DOHH2 (cell line): ENCODE results near the gene RNF181.

Source experiments
- EZH2phosphoT487 ChIP-seq: fragments of 200-600 bp; sonication (generic); IDR thresholded peaks from 2 replicates; pipeline ENCODE4 v1.6.1; 2017; ENCODE audit warnings: borderline replicate concordance, mild to moderate bottlenecking, antibody characterized with exemption, low read length, moderate library complexity, mixed read lengths
- TF ChIP-seq, protein P1 (sequence below): fragments of 200-600 bp; sonication (generic); IDR thresholded peaks from one replicate; pipeline ENCODE4 v1.5.1; 2014; ENCODE audit warnings: antibody characterized with exemption, mild to moderate bottlenecking, low read depth, low read length; ENCODE audit not compliant: poor library complexity, severe bottlenecking

DNA sequence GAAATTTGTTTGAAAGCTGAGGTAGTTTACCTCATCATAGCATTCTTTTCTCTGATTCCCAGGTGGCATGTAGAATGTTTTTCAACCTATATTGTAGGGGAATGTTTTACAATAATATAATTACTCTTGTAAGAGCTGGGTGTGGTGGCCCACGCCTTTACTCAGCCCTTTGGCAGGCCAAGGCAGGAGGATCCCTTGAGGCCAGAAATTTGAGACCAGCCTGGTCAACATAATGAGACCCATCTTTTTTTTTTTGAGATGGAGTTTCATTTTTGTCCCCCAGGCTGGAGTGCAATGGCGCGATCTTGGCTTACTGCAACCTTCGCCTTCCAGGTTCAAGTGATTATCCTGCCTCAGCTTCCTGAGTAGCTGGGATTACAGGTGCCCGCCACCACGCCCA, 24.1 kb downstream of the RNF181 start:
- no peak for TF ChIP-seq EZH2phosphoT487
- TF ChIP-seq, protein P1, sequence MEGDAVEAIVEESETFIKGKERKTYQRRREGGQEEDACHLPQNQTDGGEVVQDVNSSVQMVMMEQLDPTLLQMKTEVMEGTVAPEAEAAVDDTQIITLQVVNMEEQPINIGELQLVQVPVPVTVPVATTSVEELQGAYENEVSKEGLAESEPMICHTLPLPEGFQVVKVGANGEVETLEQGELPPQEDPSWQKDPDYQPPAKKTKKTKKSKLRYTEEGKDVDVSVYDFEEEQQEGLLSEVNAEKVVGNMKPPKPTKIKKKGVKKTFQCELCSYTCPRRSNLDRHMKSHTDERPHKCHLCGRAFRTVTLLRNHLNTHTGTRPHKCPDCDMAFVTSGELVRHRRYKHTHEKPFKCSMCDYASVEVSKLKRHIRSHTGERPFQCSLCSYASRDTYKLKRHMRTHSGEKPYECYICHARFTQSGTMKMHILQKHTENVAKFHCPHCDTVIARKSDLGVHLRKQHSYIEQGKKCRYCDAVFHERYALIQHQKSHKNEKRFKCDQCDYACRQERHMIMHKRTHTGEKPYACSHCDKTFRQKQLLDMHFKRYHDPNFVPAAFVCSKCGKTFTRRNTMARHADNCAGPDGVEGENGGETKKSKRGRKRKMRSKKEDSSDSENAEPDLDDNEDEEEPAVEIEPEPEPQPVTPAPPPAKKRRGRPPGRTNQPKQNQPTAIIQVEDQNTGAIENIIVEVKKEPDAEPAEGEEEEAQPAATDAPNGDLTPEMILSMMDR = no peak
